Keratinocyte (primary cell): ENCODE data around the gene TXLNB.

Experiments used
- EZH2 ChIP-seq: IDR thresholded peaks from one replicate; pipeline ENCODE4 v1.6.1; 2012; ENCODE audit warnings: inconsistent platforms, mild to moderate bottlenecking, low read length, moderate library complexity
- TF ChIP-seq, protein P1 (sequence below), 3 experiments: IDR thresholded peaks in 1 of 3; conservative IDR thresholded peaks in 1 of 3; optimal IDR thresholded peaks in 1 of 3; 2 replicates in 2 of 3; 3 replicates in 1 of 3; pipeline versions ENCODE3 to v1.5.1; 2011; ENCODE audit warnings: low read length in 3 of 3, mild to moderate bottlenecking in 3 of 3, moderate library complexity in 2 of 3, control low read depth in 1 of 3, inconsistent platforms in 1 of 3; ENCODE audit not compliant: insufficient read depth in 2 of 3; ENCODE audit errors: extremely low read depth in 1 of 3

DNA sequence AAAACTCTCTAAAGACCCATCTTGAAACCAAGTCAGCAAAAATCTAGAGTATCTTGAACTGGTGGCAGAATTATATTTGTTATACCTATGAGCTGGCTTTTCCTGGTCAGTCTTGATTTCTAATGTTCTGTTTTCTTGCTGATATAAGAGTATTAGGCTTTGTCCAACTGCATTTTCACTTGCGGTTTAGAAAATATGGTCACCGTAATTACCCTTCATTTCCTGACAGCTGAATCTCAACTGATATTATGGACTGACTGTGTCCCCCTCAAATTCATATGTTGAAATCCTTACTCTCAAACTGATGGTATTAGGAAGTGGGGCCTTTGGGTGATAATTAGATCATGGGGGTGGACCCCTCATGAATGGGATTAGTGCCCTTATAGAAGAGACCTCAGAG, 72.1 kb downstream of the TXLNB start:
- TF ChIP-seq, protein P1, sequence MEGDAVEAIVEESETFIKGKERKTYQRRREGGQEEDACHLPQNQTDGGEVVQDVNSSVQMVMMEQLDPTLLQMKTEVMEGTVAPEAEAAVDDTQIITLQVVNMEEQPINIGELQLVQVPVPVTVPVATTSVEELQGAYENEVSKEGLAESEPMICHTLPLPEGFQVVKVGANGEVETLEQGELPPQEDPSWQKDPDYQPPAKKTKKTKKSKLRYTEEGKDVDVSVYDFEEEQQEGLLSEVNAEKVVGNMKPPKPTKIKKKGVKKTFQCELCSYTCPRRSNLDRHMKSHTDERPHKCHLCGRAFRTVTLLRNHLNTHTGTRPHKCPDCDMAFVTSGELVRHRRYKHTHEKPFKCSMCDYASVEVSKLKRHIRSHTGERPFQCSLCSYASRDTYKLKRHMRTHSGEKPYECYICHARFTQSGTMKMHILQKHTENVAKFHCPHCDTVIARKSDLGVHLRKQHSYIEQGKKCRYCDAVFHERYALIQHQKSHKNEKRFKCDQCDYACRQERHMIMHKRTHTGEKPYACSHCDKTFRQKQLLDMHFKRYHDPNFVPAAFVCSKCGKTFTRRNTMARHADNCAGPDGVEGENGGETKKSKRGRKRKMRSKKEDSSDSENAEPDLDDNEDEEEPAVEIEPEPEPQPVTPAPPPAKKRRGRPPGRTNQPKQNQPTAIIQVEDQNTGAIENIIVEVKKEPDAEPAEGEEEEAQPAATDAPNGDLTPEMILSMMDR (optimal IDR thresholded peaks at IDR 0.05 in 1 of 3, IDR thresholded peaks at IDR 0.05 in 1 of 3, conservative IDR thresholded peaks at IDR 0.05 in 1 of 3; ENCODE audit: extremely low read depth in 1 of 3, insufficient read depth in 2 of 3, low read length in 3 of 3), result no peak
- TF ChIP-seq EZH2, result no peak
